Suppressor macrophage (primary cell): ENCODE results near the gene ZNF454.
A peak's percentile ranks its signal among the peaks of the same experiment; 100 is the strongest.

Experiments used
- DNase-seq, 4 experiments: peaks; one replicate each; pipeline ENCODE4 v3.0.0-alpha.2; 2020 to 2022
- total RNA-seq, 17 experiments: gene quantifications; one replicate each; lab custom pipeline; 2026; ENCODE audit warnings: mixed read lengths in 6 of 17, inconsistent platforms in 3 of 17; lab: John Stamatoyannopoulos, UW

The ZNF454 gene
- 0 to 0.88 (median 0) reads per million in 17 experiments for total RNA-seq

DNA sequence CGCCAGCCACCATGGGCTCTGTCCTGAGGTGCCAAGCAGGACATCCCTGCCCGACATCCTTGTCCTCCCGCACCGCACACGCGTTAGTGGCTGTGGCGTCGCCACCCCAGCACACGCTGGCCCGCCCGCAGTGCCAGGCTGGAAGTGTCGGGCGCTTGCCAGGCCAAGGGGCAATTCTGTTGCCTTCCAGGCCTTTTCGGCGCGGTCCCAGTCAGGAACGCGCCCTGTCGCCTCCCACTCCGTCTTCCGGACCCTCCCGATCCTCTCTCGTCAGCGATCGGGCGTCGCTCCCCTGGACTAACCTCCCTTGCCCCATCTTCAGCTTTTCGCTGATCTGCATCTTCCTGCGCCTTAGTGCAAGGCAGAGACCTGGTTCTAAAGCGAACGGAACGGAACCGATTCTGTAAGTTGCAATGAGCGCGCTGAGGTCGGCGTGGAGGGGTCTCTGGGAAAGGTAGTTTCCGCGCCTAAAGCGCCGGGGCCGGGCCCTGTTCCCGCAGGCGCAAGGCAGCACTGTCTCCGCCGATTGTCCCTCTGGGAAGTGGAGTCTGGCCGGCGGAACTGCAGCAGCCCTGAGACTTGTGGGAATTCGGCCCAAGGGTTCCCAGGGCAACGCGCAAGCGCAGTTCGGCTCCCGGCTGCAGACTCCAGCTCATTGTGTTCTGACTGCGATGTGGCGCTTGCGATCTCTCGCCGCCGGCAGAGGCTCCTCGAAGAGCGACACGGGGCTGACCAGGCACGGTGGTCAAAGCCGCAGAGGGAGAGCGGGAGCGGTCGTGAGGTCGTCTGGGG, at the start of gene ZNF454:
TSS of gene ZNF454 (plus strand) at position 630 of the 792 bp plus-strand sequence. CDS start 1,594 bp downstream, outside the sequence.
- DNase-seq: peak in 3 of 4 experiments; percentile 2 to 11 (median 11)

GRCh38 chr5:178895615-178896571, 45.1 kb upstream of the ZNF454 start, which contains the start of gene ZFP2:
Gene ZFP2, plus strand, starts transcription at chr5:178895913. Its CDS starts 35,401 bp downstream, at chr5:178931314.
- DNase-seq: peak; percentile 16 to 58 (median 28)

GRCh38 chr5:178899289-178899688, 41.7 kb upstream of the ZNF454 start:
- DNase-seq: no peak

- DNase-seq: no peak
Observed at GRCh38 chr5:178902849-178903248, 38.1 kb upstream of the ZNF454 start.

- DNase-seq: peak in 1 of 4 experiments; percentile 1
Observed at GRCh38 chr5:178931846-178932760, 8.9 kb upstream of the ZNF454 start.

GRCh38 chr5:178941361-178941760, 363 bp downstream of the ZNF454 start:
- no peak for DNase-seq

GRCh38 chr5:178965465-178966055, 24.6 kb downstream of the ZNF454 start:
- no peak for DNase-seq

DNA sequence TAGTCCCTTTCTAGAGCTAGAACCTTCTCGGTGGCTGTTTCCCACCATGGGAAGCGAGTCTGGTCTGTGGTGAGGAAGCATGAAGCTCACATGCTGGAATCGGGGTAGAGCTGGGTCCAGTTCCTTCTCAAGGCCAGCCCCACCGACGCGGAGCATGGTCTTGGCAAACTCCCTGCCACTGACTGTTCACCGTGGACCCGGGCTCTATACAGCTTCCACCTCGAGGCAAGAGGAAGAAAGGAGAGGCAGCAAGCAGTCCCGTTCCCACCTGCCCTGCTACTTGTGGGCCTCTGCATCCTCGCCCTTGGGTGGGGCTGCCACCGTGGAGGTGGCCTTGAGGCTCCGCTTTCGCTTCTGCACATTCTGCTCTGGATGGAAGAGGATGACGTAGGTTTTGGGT, 40.4 kb downstream of the ZNF454 start:
- DNase-seq: no peak

DNA sequence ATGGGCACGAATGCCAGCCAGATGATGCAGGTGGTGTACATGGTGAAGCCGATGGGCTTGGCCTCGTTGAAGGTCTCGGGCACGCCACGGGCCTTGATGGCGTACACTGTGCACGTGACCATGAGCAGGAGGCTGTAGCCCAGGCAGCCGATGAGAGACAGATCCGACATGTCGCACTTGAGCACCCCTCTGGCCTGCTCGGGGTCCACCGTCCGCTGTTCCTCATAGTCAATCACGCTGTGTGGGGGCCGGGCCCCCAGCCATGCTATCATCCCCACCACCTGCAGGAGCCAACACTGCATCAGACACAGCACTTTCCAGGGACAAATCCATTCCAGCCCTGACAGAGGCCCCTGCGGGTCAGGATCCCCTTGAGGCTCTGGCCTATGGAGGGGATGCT, 41.9 kb downstream of the ZNF454 start:
- DNase-seq: no peak

DNA sequence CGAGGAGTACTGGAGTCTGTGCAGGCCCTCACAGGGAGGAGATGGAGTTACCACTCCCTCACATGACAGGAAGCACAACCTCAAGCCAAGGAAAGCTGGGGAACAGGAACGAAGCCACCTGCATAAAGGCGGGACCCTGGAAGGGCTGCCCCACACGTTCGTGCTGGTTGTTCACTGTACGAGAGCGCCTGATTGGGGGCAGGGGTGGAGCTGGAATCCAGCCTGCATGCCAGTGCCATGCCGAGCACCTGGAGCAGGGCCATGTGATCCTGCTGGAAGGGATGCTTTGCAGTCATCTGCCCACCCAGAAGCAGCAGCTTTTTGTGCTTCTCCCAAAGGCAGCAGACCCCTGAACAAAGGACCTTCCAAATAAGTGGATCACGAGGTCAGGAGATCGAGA, 42.7 kb downstream of the ZNF454 start:
- no peak for DNase-seq

DNA sequence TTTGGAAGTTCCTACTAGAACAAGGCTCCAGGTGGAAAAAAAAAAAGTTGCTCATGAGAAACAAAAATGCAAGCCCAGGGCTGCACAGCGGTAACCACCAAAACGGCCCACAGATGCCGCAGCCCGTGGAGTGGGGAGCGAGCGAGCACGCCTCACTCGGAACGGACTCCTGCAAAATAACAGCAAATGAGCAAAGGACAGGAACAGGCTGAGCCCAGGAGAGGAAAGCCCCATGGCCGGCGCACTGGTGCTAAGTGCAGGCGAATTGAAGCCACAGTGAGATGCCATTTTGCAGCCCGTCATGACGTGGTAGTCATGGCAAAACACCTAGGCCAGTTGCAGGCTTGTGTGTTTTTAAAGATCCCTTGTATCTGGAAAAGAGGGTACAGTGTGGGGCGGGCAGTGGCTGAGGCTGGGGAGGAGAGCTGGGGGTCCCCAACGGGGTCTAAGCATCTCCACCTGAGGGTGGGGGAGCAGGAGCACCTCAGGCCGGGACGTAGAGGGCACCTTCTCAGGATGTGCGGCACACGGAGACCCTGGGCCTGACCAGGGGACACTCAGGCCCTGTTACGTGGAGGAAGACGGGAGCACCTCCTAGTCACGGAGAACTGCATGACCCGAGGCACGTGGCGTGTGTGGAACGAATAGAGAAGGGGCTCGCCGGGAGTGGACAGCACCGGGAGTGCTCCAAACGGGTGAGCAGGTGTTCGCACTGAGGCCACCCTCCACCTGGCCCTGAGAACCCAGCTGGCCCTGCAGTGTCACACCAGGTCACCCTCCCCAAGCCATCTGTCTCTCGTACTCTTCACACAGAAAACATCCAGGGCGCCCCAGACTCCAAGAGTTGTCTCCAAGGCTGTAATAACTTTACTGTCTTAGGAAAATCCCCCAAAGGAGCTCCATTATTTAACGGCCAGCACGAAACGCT, 43.4 kb downstream of the ZNF454 start:
- no peak for DNase-seq

DNA sequence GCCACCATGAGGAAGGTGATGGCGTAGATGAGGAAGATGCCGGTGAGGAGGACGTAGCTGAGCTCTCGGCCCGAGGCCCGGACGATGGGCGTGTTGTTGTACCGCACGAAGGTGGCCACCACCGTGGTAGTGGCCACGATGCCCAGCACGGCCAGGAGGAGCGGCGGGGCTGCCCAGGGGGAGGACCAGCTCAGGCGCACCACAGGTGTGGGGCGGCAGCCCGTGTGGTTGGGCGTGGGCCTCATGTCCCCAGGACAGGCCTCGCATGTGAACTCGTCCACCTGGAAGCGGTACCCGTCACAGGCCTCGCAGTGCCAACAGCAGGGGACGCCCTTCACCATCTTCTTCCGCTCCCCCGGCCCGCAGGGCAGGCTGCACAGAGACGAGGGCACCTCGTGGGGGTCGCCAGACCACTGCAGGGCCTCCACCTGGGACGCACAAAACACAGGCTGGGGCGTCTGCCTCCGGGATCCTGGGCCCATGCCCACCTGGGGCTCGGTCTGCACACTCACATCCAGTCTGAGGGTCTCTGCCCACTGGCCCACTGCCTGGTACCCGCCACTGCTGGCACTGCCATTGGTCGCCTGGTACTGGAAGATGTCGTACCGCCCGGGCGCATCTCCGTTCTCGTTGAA, 45.4 kb downstream of the ZNF454 start:
- no peak for DNase-seq

- DNase-seq: no peak
Observed at GRCh38 chr5:178988436-178989220, 47.6 kb downstream of the ZNF454 start.

- no peak for DNase-seq
Observed at GRCh38 chr5:178989311-178989710, 48.3 kb downstream of the ZNF454 start.

- no peak for DNase-seq
Observed at GRCh38 chr5:178990491-178990890, 49.5 kb downstream of the ZNF454 start.

GRCh38 chr5:178991190-178992145, 50.5 kb downstream of the ZNF454 start:
- no peak for DNase-seq

GRCh38 chr5:178992291-178992895, 51.4 kb downstream of the ZNF454 start:
- DNase-seq: no peak
